GM21528 (cell line): ENCODE measurements around the gene PLK3.
A peak's percentile ranks its signal among the peaks of the same experiment; 100 is the strongest.
"Not testable (repeated sequence)": the region's sequence is repeated elsewhere in the genome, so short reads cannot be mapped to it uniquely, and the experiment has no call there.

Source experiments
- ATAC-seq: cut with Tn5 transposase; IDR thresholded peaks from one replicate; pipeline ENCODE4 v1.9.1; 2021; ENCODE audit warnings: mild to moderate bottlenecking, moderate library complexity; ENCODE audit not compliant: unreplicated experiment, low FRiP score

PLK3 gene

GRCh38 chr1:44799770-44800584 is at the start of gene PLK3:
TSS of gene PLK3 (plus strand) at chr1:44800377. CDS start at chr1:44800464, 87 bp downstream.
- ATAC-seq, result peak; percentile 77

GRCh38 chr1:44757420-44757819 is 42.8 kb upstream of the PLK3 start:
- no peak for ATAC-seq

- ATAC-seq, result no peak
Observed at GRCh38 chr1:44759077-44759476, 41.1 kb upstream of the PLK3 start.

DNA sequence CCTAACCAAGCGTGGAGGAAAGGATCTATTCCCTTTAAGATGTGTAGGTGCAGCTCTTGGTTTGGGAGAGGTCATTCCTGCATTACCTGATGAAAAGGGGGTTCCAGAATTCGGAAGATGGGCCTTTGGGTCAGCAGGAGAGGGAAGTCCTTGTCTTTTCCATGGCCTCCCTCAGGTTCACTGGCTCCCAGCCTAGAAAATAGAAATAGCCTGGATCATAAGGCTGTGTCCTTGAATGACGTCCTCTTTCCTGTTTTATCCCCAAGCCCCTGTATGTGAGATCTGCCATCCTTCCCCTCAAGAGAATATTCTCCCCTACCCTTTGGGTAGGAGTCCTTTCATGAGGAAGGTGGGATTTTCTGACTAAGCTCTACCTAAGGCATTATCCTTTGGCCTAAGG is 39.3 kb upstream of the PLK3 start:
- no peak for ATAC-seq

DNA sequence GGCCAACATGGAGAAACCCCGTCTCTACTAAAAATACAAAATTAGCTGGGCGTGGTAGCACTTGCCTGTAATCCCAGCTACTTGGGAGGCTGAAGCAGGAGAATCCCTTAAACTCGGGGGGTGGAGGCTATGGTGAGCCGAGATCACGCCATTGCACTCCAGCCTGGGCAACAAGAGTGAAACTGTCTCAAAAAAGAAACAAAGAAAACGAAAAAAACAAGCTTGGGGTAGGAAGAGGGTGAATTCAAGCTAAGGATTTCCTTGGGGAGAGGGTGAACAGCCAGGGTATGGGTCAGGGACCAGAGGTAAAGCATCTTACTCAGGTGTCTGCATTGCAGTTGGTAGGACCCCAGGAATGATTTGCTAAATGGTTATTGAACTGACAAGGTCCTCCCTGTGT is 33.8 kb upstream of the PLK3 start:
- ATAC-seq, result not testable (repeated sequence)

DNA sequence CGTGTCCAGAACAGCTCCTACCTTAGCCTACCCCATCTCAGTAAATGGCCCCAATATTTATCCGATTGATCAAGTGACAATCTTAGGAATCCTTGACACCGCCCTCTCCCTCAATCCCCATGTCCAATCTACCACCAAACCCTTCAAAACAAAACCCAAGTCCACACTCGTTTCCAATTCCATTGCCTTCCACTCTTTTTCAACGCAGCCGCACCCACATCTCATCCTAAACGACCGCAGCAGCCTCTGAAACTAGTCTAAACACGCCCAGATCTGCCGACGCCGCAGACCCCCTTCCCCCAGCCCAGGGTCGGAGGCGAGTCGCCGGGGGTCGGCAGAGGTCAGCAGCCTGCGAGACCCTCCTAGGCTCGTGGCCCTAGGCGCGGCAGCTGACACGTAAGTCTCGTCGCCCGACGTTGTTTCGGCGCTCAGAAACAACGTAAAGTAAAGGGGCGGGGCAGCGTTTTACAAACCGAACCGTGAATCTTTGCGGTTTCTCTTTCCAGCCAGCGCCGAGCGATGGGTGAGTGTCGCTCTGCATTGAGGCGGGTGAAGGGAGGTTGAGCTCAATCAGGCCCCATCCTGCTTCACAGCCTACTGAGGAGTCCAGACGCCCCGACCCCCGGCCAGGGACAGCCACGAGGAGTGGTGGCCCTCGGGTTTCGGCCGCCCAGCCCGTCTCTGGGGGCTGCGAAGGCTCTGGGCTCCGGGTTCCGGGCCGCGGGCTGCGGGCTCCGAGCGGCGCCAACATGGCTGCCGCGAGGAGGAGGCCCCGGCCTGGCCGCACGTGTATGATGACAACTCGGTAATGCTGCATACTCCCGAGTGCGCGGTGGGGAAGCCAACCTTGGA is 24.9 kb upstream of the PLK3 start, which contains the start of gene RPS8:
Gene RPS8, plus strand, starts transcription at position 463 of the 852 bp plus-strand sequence. Its CDS starts 57 bp downstream, at position 520.
- ATAC-seq, result peak; percentile 76

DNA sequence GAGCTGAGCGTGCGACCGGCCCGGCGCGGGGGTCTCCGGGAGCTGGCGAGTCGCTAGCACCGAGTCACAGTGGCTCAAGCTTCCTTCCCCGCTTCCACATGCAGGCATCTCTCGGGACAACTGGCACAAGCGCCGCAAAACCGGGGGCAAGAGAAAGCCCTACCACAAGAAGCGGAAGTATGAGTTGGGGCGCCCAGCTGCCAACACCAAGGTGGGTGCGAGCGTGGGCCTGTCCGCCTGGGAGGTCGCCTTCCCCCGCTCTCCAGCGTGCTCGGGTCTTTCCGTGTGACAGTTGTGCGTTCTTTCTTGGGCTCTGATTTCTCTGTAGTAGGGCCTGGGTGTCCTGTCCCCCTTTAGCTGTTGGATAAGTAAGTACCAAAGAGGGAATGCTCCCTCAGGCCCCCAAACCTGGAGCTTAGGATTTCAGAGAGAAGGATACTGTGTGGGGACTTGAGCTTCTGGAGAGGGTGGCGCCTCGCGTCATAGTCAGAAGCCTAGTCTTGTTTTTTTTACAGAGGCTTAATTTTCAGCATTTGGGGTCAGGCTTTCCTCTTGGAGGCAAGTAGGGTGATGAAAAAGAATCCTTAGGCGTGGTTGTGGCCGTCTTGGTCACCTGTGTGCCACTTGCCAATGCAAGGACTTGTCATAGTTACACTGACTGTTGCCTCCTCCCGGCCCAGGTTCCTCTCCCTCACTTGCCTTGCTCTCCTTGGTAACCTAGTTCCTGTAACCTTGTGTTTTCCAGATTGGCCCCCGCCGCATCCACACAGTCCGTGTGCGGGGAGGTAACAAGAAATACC is 24.0 kb upstream of the PLK3 start:
- ATAC-seq, result peak; percentile 15

DNA sequence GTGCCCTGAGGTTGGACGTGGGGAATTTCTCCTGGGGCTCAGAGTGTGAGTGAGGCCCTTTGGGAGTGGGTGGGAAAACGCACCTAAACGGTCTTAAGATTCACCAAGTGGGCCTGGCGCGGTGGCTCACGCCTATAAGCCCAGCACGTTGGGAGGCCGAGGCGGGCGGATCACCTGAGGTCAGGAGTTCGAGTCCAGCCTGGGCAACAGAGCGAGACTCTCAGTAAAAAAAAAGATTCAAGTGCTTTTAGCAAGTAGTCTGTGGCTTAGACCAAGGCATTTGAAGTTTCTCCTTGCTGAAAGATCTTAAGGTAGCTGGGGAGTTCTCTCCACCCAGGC is 23.5 kb upstream of the PLK3 start:
- no peak for ATAC-seq

DNA sequence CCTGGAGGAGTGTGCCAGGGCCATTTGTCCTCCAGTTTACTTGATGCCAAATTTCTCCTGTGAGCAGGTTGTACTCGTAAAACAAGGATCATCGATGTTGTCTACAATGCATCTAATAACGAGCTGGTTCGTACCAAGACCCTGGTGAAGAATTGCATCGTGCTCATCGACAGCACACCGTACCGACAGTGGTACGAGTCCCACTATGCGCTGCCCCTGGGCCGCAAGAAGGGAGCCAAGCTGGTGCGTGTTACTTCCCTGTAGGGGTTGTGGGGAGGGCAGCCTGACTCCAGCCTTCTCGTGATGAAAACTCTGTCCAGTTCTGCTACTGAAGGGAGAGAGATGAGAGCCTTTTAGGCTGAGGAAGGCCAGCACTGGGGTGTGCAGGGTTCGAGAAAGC is 22.6 kb upstream of the PLK3 start:
- ATAC-seq, result no peak

DNA sequence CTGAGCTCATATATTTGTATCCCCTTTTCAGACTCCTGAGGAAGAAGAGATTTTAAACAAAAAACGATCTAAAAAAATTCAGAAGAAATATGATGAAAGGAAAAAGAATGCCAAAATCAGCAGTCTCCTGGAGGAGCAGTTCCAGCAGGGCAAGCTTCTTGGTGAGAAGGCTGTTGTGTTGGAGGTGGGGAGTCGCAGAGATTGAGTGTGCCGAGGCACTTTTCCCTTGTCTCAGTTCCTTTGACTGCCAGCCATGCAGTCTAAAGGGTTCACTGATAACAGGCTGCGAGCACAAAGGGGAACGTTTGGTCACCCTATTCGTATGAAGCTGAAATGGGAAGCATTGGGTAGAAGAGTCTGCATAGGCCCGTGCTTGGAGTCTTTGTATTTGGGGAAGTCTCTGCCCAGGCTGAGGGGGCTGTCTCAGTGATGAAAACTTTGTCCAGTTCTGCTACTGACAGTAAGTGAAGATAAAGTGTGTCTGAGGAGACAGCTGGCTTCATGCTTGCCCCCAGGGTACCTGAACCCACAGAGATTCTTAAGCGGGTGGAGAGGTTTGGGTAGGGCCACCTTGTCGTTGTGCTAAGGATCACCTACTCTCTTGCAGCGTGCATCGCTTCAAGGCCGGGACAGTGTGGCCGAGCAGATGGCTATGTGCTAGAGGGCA is 22.1 kb upstream of the PLK3 start:
- ATAC-seq, result no peak

GRCh38 chr1:44778705-44779576 is 21.2 kb upstream of the PLK3 start:
- ATAC-seq, result no peak

DNA sequence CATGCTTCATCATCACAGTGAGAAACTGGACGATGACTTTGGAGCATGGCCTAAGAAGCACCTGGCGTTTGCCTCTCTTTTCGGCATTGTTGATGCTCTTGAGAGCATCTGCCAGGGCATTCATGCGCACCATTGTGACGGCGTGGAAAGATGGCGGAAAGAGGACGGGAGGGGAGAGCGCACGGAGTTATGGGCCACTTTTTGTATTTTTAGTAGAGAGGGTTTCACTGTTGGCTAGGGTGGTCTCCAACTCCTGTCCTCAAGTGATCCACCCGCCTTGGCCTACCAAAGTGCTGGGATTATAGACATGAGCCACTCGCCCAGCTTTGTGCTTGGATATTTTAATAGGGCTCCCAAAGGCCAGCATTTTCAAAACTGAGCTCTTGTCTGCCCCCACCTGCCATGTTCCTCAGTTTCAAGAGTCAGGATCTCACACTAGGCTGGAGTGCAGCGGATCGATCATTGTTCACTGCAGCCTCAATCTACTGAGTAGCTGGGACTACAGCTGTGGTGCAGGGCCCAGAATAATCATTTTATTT is 19.5 kb upstream of the PLK3 start:
- no peak for ATAC-seq

- no peak for ATAC-seq
Observed at GRCh38 chr1:44783697-44784093, 16.5 kb upstream of the PLK3 start.

DNA sequence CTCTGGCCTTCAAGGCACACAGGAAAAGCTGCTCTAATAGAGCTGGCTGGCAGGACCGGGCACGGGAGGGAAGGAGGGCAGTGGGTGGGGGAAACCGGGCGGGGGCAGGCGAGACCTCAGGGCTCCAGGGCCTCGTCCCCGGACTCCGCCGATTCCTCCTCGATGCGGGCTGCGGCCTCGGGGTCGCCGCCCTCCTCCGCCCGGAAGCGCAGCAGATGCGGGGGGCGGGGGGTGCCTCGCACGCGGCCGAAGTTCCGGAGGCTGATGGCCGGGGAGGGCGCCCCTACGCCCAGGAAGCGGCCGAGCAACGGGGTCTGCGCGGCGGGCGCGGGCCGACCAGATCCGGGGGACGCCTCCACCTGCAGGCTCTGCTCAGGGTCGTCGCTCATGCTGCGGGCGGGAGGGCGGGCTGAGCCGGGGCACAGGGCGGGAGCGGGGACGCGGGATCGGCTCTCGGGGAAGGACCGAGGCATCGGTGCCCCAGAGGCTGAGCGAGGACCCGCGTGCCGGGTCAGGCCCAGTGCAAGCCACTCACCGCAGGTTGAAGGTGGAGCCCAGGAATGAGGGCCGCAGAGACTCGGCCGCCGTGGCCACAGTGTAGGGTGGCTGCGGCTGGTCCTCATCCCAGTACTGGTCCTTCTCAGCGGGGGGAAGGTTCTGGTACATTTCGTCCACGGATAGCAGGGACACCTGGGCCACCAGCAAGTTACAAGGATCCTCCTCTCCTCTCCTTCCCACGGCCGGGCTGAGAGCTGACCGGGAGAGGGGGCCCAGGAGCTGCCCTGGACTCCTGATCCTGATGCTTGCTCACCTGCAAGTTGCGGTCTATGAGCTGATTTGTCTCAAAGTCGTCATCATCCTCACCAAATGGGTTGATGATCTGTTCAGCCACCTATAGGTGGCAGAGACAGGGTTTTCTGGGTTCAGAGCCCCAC is 15.8 kb upstream of the PLK3 start:
- ATAC-seq, result no peak

DNA sequence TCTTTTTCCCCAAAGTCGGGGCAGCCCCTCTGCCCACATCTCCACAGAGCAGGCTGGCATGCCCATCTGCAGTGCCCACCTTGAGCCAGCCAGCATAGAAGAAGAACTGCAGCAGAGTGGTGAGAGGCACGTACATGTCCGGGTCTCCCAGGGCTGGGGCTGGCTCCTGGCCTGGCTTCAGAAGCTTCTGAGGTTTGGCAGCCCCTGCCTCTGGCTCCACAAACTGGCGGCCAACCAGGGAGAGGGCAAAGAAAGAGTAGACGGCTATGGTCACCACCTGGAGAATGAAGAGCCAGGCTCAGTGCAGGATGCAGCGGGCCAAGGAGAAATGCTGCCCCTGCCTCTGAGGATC is 15.2 kb upstream of the PLK3 start:
- no peak for ATAC-seq

GRCh38 chr1:44785501-44786137 is 14.6 kb upstream of the PLK3 start:
- no peak for ATAC-seq

DNA sequence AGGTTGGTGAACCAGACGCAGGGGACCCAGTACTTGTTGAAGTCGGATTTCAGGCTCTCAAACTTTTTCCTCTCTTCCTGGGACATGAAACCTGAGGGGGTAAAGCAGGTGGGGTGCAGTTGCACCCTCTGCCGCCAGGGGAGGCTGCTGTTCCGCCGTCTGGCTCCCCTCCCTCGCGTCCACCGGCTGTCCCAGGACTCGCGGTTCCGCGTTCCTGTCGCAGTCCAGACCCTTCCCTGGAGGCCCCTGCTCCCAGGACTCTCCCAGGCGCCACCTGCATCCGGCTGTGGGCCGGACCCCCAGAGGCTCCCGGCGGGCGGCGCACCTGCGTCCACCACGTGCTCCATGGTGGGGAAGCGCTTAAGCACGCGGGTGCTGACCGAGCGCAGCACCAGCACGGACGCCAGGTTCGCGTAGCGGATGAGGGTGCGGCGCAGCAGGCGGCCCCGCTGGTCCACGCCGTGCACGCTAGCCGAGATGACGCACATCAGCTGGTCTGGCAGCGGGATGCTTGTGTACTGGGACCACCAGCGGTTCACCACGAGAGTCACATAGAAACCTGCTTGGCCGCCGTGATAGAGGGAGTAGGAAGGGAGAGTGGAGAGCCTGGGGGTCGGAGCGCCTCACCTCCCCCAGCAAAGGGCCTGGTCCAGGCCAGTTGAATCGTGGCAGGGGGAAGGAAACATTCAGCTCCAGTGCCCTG is 13.9 kb upstream of the PLK3 start:
- ATAC-seq, result no peak
